ENCODE data around the gene EXD3. TPM values are rescaled to one million over a fixed set of nuclear protein-coding genes. Genes with fewer than 3 reads are reported as not detected.

The EXD3 gene
- total RNA-seq, 1 experiment from 2014 or later: 1.4 TPM

DNA sequence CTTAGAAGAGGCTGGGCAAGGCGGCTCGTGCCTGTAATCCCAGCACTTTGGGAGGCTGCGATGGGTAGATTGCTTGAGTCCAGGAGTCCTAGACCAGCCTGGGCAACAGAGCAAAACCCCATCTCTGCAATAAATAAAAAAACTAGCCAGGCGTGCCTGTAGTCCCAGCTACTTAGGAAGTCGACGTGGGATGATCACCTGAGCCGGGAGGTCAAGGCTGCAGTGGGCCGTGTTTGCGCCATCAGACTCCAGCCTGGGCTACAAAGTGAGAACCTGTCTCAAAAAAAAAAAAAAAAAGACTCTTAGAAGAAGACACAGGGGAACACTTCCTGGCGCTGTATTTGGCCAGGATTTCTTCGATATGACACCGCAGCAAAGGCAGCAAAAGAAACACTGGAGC is 97.2 kb downstream of the EXD3 start:
- DNase-seq (ENCODE audit: low read depth, low spot score): no peak

DNA sequence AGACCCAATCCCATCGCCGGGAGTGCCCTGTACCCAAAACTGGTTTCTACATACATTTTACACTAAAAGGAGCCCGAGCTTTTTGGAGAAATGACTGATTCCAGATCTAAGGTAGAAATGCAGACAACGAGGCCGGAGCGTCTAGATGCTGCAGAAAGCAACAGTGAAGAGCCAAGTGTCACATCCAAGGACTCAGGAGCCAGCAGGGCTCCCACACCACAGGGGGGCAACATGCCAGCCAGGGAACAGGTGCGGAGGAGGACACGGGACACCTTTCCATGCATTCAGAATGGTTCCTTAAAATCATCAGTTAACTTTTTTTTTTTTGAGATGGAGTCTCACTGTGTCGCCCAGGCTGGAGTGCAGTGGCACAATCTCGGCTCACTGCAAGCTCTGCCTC is 97.8 kb downstream of the EXD3 start:
- DNase-seq (ENCODE audit: low read depth, low spot score): no peak
- in situ Hi-C loops (cut with HindIII; ENCODE audit: low pct_unique_long_range_greater_than_20kb, low sequenced_read_pairs): no loop called here

More for the DNA sequence above, 97.2 kb downstream of the EXD3 start:
- in situ Hi-C loops (cut with HindIII; ENCODE audit: low pct_unique_long_range_greater_than_20kb, low sequenced_read_pairs): no loop called here

DNA sequence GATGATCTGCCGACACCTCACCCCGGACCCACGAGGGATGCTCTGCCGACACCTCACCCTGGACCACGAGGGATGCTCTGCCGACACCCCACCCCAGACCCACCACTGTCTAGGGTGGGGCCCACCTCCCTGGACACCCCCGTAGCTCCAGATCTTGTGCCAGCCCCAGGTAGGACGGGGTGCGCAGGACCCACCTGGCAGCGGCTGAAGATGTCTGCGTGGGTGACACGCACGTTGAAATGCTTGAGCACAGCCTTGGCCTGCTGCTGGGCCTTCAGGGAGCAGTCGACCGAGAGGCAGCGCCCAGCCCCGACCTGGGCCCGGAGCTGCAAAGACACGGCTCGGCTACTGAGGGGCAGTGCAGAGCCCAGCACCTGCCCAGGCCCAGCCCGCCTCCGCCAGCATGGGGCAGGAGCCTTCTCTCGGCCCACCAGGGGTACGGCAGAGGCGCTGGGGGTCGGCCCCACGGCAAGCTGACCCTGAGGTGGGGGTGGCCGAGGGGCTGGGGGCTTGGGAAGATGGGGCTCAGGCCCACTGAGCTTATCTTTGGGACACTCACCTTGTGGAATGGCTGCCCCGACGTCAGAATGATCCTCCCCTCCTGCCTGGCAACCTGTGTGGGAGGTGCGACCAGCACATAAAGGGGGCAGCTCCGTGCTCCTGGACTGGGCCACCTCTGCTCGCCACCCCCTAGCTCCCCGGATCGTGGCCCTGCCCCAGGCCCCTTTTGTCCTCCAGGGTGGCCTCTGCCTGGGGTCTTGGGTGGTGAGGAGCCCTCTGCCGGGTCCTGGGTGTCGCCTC is 99.2 kb downstream of the EXD3 start:
- in situ Hi-C loops (cut with HindIII; ENCODE audit: low pct_unique_long_range_greater_than_20kb, low sequenced_read_pairs): no loop called here
- no peak for DNase-seq (ENCODE audit: low read depth, low spot score)

DNA sequence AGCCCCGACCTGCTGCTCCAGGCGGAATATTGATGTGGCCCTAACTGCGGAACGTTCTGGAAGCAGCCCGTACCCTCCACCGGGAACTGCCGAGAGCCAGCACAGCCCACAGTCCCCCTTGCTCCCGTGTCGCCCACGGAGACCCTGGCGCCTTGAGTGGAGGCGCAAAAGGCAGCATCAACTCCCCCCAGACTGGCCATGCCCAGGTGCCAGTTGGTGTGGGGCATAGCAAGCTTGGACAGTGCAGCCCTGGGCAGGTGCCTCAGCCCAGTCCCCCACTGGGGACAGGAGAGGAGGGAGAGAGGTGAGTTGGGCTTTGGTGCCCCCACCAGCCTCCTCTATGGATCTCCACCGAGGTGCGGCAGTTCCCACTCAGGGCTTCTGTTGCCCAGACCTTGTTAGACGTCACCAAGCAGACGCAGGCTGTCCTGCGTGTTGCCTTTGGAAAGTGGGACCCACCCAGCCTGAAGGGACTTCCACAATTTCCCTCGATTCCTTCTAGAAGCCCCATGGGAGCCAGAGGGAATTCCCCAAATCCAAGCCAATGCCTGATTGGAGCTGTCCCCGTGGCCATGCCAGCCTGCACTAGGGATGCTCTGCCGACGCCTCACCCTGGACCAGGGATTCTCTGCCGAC is 101.1 kb downstream of the EXD3 start:
- DNase-seq (ENCODE audit: low read depth, low spot score): no peak
- in situ Hi-C loops (cut with HindIII; ENCODE audit: low pct_unique_long_range_greater_than_20kb, low sequenced_read_pairs): no loop called here

DNA sequence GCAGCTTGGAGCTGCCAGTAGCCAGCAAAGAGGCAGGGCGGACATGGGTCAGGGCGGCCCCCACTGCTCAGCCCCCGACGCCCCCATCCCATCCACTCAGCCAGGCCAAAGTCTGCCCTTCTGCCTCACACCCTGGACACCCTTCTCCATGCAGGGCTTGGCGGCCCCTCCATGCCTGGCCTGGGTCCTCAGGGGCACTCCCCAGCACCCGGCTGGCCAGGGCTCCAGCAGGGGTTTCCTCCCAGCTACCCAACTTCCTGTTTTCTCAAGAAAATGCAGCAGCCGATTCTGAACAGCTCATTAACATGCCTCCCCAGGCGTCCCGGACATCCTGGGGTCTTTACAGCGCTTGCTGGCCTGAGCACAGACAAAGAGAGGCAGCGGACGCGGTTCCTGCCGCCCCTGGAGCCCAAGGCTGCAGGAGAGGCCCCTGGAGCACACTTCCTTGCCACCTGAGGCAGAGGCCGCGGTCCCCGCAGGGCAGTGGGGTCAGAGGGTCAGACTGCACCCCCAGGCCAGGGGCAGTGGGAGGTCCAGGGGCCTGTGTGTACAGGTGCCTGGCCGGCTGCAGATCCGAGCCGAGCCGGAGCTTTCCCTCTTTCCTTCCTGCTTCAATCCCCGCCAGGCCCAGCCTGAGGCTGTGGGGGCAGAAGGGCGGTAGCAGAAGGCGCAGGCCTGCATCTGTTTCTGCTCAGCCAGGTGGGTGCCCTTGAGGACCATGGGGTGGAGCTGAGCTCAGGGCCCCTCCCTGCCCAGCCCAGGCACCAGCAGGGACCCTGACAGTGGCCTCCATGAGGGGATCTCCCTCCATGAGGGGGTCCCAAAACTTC is 102.2 kb downstream of the EXD3 start:
- no peak for DNase-seq (ENCODE audit: low read depth, low spot score)
- in situ Hi-C loops (cut with HindIII; ENCODE audit: low pct_unique_long_range_greater_than_20kb, low sequenced_read_pairs): no loop called here

DNA sequence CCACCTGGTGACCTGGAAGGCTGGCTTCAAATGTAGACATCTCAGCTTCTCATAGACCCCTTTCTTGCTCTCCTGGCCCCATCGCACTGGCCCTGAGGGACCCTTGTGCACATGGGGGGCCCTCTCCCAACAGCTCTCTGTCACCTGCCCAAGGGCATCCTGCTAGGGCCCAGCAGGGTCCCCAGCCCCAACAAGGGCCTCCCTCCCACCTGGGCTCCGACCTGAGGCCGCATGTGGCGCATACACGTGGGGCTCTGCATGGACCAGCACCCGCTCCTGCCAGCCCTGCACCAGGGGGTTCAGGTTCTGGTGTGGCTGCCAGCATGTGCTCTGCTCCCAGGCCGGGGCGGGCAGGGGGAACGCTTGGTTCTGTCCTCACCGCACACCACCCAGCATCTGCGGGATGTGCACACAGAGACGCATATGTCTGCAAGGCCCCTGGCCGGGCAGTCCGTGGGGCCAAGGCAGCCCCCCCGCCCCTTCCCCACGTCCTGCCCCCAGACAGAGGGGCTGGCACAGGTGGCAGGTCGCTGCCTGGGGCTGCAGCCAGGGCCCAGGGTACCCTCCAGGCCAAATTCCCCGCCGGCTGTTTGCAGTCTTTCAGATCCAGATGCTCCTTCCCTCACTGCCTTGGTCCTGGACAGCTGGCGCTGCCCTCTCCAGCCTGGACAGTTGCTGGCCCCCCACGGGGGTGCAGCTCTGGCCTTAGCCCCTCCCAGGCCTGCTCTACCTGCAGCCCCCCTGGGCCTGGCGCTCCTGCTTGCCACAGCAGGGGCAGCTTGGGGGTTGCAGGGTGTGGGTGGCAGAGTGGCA is 103.0 kb downstream of the EXD3 start:
- DNase-seq (ENCODE audit: low read depth, low spot score): no peak
- in situ Hi-C loops (cut with HindIII; ENCODE audit: low pct_unique_long_range_greater_than_20kb, low sequenced_read_pairs): no loop called here

DNA sequence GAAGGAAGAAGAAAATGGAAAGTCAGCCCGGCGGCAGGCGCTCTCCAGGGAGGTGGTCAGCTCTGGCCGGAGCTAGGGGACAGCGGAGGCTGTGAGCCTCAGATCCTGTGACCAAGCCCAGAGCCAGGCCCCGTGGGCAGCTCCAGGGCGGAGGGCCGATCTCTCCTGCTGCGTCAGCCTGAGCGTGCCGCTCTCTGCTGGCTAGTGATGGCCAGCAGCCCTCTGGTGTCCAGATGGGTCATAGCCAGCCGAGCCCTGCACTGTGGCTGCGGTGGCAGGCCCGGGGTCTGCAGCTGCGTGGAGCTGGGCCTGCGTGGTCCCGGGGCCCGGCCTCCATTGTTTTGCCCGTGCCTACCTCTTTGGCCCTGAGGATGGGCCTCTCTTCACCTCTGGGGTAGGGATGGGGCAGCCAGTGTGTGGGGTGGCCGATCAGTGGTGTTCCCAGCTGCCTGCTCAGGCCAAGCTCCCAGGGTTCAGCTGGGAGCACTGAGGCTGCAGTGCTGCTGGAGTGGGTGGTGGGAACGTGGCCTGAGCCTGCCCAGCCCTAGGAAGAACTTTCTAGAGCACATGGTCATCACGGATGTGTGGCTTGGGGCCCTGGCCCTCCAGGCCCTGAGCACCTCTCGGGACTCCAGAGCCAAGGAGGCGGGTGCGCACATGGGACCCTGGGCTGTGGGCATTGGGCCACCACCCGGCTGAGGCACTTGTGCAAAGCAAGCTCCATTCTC is 103.8 kb downstream of the EXD3 start:
- DNase-seq (ENCODE audit: low read depth, low spot score): peak; percentile 66

DNA sequence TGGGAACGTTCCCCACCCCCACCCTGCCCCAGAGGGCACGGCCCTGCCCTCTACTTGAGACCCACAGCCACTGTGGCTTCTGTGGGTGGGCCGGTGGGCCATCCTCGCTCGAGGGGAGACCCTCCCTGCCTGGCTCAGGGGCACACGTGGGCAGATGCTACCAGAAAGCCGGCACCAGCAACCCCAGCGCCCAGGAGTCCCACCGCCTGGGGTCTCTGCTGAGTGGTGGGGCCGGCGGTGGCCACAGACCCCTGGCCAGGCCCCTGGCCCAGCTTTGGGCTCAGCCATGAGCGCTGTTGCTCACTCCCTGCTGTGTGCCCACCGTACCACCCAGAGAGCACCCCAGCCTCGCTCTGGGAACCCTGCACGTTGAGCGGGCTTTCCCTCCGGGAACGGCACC is 104.4 kb downstream of the EXD3 start:
- in situ Hi-C loops (cut with HindIII; ENCODE audit: low pct_unique_long_range_greater_than_20kb, low sequenced_read_pairs): no loop called here
- no peak for DNase-seq (ENCODE audit: low read depth, low spot score)

More for the DNA sequence above, 103.8 kb downstream of the EXD3 start:
- in situ Hi-C loops (cut with HindIII; ENCODE audit: low pct_unique_long_range_greater_than_20kb, low sequenced_read_pairs): no loop called here

DNA sequence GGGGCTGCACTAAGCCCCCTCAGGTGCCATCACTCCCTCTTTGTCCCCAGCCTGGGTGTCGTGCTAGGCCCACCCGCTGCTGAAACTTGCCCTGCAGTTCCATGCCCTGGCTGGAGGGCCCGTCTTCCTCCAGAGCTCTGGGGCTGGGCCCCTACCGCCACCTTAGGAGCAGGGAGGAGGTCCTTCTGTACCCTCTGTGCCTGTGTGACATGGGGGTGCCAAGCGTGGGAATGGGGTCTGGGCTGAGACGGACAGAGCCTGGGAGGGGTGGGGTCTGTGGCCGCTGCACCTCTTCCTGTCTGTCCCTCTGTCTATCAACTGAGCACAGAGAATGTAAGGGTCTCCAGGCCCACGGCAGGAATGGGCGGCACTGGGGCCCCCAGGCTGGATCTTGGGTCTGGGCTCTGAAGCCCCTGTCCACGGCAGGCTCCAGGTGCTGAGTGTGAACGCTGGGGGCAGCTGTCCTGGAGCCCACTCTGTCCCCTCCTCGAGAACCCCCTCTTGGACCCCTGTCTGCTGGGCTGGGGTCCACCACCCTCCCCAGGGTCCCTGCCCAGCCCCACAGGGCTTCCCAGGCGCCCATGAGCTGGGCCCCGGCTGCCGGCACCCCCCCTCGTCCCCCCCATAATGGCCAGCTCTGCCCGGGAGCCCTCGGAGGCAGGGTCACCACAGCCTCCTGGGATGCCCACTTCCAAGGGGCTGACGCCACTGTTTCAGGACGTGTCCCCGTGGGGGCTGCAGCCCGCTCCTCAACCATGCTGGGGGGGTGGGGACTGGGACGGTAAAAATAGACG is 105.0 kb downstream of the EXD3 start:
- in situ Hi-C loops (cut with HindIII; ENCODE audit: low pct_unique_long_range_greater_than_20kb, low sequenced_read_pairs): no loop called here
- no peak for DNase-seq (ENCODE audit: low read depth, low spot score)

DNA sequence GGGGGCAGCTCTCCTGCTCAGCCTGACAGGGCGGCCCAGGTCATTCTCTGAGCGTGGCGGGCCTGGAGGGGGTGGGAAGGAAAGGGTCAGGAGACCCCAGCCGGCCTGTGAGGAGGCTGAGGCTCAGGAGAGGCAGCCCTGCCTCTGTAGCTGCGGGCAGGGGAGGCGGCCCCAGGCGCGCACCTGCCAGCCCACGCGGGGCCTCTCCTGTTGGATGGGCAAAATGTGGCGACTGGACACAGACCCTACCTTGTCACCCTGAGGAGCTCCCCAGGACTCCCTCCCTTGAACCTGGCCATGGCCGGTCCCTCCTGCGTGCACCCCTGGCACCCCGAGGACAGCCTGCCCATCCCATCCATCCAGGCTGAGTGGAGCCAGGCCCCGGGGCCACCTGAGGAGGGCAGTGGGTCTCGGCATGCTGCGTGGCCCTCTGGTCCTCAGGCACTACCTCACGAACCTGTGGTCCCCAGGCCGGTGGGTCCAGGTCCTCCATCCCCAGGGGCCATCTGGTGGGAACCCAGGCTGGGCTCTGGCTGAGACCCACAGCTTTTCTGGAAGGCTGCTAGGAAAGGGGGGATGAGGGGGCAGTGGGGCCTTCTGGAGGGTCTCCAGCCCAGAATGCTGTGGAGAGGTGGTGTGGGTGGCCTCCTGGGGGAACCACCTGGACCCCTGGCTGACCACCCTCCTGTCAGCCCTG is 105.8 kb downstream of the EXD3 start:
- in situ Hi-C loops (cut with HindIII; ENCODE audit: low pct_unique_long_range_greater_than_20kb, low sequenced_read_pairs): no loop called here
- no peak for DNase-seq (ENCODE audit: low read depth, low spot score)

DNA sequence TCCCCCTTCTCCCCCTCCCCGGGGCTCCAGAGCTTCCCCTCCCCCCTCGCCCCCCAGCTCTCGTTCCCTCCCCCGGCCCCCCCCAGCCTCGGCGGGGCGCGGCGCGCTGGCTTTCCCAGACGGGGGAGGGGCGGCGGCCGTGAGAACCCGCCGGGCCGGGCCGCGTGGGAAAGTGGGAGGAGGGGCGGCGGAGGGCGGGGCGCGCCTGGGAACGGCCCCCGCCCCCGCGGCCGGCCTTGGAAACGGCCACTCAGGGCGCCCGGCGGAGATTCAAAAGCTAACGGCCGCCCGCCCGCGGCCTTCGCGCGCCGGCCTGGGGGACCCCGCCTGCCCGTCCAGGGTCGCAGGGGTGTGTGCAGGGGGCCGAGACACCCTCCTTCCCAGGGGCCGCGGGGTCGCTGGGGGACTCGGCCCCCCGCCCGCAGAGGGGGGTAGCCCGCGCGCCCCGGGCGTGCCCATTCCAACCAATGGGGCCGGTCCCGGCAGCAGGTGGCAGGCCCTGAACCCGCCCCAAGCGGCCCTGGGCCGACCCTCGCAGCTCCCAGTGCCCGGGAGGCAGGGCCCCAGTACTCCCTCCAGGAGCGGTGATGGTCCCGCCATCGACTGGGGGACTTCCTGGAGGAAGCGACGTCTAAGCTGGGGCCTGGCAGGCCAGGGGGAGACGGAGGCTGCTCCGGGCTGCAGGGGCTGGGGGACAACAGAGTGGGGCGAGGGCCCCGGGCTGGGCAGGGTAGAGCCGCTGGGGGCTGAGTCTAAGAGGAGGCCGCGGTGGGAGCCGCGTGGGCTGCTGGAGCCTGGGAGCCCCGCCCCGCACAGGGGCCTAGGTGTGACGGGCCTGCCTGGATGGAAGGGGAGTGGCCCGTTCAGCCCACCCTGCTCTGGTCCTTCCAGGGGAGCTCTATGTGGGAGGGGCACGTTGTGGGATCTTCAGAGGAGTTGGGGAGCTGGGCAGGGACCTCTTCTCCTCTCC is 106.7 kb downstream of the EXD3 start:
- in situ Hi-C loops (cut with HindIII; ENCODE audit: low pct_unique_long_range_greater_than_20kb, low sequenced_read_pairs): no loop called here
- no peak for DNase-seq (ENCODE audit: low read depth, low spot score)

DNA sequence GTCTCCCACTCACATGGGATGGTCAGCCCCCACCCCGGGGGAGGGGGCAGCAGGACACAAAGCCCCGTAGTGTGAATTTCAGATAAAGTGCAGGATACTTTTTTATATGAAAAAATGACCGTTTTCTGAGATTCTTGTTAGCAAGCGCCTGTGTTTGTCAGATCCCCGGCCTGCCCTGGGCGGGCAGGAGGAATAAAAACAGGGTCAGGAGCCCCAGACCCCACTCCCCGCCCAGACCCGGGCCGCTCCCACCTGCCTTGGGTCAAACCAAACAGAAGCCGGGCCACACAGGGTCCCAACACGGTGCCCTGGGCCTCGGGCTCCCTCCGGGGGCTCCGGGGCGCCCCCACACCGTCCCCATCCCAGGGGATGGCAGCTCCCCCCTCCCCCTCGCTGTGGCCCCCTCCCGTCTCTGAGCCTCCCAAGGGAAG is 107.4 kb downstream of the EXD3 start:
- no peak for DNase-seq (ENCODE audit: low read depth, low spot score)
- in situ Hi-C loops (cut with HindIII; ENCODE audit: low pct_unique_long_range_greater_than_20kb, low sequenced_read_pairs): no loop called here

DNA sequence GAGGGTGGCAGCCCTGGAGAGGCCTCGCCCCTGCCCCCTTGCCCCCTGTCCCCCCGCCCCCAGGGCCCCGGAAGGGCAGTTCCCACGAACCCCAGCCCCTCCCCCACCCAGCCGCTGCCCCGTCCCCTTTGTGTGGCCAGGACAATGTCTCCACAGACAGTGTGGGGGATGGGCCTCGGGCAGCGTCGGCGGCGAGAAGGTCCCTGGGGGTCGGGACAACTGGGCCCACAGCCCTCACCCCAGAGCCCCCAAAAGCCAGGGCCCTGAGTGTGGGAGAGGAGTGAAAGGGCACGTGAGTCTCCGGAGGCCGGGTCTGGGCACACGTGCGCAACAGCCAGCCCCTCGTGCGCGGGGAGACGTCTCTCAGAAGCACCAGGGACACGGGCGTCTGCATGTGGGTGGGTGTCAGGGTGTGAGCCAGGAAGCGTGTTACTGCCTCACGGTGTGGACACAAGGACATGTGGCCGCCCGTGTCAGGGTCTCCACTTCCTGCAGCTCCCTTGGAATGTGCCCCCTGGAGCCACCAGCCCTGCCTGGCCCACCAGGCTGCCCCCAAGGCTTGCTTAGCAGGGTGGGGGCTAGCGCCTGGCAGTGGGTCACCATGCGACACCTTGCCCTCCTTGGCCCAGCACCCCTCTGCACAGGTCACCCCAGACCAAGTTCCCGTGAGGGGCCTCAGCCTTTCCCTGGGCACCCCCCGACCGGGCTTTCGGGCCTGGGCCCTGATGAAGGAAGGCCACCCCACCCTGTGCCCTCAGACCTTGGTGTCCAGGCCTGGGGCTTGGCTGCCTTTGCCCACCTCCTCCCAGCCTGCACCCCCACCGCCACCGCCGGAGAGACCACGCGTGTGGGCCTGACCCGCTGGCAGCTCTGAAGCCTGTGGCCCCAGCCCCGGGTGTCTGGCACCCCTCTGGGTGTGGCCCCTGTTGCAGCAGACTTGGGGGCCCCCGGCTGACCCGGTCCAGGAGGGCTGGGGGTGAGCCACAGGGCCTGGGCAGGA is 108.1 kb downstream of the EXD3 start:
- in situ Hi-C loops (cut with HindIII; ENCODE audit: low pct_unique_long_range_greater_than_20kb, low sequenced_read_pairs): no loop called here
- DNase-seq (ENCODE audit: low read depth, low spot score): no peak
